Medulla oblongata (tissue), 1 donor: ENCODE results near the gene LRRC75A.
"Not testable (repeated sequence)": the region's sequence is repeated elsewhere in the genome, so short reads cannot be mapped to it uniquely, and the experiment has no call there.

Experiments
- DNase-seq: peaks from one replicate; pipeline ENCODE4 v3.0.0-alpha.2; 2015; ENCODE audit errors: extremely low spot score

LRRC75A gene

GRCh38 chr17:16406742-16407674 lies 85.0 kb downstream of the LRRC75A start:
- DNase-seq = no peak

- not testable (repeated sequence) for DNase-seq
Observed at GRCh38 chr17:16403847-16404246, 88.1 kb downstream of the LRRC75A start.

GRCh38 chr17:16398270-16399267 lies 93.4 kb downstream of the LRRC75A start:
- DNase-seq = no peak

- DNase-seq = not testable (repeated sequence)
Observed at GRCh38 chr17:16396693-16397092, 95.3 kb downstream of the LRRC75A start.

GRCh38 chr17:16395887-16396286 lies 96.1 kb downstream of the LRRC75A start:
- DNase-seq = not testable (repeated sequence)

- DNase-seq = not testable (repeated sequence)
Observed at GRCh38 chr17:16392491-16392890, 99.5 kb downstream of the LRRC75A start.
